ENCODE data around the gene SLIT3.

GRCh38 chr5:169299191-169299662 lies 1.7 kb downstream of the SLIT3 start:
- TF ChIP-seq, protein P1, sequence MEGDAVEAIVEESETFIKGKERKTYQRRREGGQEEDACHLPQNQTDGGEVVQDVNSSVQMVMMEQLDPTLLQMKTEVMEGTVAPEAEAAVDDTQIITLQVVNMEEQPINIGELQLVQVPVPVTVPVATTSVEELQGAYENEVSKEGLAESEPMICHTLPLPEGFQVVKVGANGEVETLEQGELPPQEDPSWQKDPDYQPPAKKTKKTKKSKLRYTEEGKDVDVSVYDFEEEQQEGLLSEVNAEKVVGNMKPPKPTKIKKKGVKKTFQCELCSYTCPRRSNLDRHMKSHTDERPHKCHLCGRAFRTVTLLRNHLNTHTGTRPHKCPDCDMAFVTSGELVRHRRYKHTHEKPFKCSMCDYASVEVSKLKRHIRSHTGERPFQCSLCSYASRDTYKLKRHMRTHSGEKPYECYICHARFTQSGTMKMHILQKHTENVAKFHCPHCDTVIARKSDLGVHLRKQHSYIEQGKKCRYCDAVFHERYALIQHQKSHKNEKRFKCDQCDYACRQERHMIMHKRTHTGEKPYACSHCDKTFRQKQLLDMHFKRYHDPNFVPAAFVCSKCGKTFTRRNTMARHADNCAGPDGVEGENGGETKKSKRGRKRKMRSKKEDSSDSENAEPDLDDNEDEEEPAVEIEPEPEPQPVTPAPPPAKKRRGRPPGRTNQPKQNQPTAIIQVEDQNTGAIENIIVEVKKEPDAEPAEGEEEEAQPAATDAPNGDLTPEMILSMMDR (IDR thresholded peaks at IDR 0.05 in 4 of 5, conservative IDR thresholded peaks at IDR 0.05 in 1 of 5), result no peak
- no peak for TF ChIP-seq POLR2A (IDR thresholded peaks at IDR 0.05)

All from gastrocnemius medialis (tissue), 4 donors.